Fibroblast of skin of right quadriceps (primary cell): ENCODE data around the gene MYADM.
"Not testable (repeated sequence)": the region's sequence is repeated elsewhere in the genome, so short reads cannot be mapped to it uniquely, and the experiment has no call there.

Experiments used
- DNase-seq: peaks from one replicate; pipeline ENCODE4 v3.0.0-alpha.2; 2013

The MYADM gene

GRCh38 chr19:53867225-53868090, at the start of gene MYADM:
TSS of gene MYADM (plus strand) at chr19:53867883. CDS start at chr19:53873530, 5,647 bp downstream.
- DNase-seq: peak; percentile 99

GRCh38 chr19:53818756-53819155, 48.9 kb upstream of the MYADM start:
- no peak for DNase-seq

GRCh38 chr19:53819861-53820260, 47.8 kb upstream of the MYADM start:
- DNase-seq: no peak

- no peak for DNase-seq
Measured at GRCh38 chr19:53823380-53824120, 44.1 kb upstream of the MYADM start.

- DNase-seq: no peak
Measured at GRCh38 chr19:53824134-53824611, 43.5 kb upstream of the MYADM start, which contains the start of gene NLRP12. TSS of gene NLRP12 (minus strand) at chr19:53824314. CDS start at chr19:53824174, 140 bp downstream.

DNA sequence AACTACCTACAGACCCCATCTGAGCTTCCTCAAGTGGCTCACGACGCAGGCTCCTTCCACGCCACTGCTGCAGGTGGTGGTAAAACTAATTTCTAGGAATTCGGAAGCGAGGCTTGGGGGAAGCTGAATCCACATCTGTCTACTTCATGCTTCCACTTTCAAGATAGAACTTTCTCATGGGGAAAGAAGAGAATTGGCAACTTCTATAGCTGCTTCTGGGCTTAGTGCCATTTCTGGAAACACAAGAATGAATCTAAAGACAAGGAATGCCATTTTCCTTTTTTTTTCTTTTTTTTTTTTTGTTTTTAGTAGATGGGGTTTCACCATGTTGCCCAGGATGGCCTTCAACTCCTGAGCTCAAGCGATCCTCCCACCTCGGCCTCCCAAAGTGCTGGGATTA, 40.8 kb upstream of the MYADM start:
- DNase-seq: no peak

- no peak for DNase-seq
Measured at GRCh38 chr19:53828531-53828930, 39.2 kb upstream of the MYADM start.

DNA sequence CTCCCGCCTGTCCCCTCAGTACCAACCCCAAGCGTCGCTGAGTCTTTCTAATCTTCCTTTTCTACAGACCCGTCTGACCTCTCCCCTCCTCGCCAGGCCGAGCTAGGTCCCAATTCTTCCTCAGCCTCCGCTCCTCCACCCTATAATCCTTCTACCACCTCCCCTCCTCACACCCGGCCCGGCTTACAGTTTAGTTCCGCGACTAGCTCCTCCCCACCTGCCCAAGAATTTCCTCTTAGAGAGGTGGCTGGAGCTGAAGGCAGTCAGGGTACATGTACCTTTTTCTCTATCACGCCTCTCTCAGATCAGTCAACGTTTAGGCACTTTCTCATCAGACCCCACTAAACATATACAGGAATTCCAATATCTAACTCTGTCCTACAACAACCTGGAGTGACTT, 34.8 kb upstream of the MYADM start:
- not testable (repeated sequence) for DNase-seq

- DNase-seq: not testable (repeated sequence)
Measured at GRCh38 chr19:53838446-53838845, 29.2 kb upstream of the MYADM start.

GRCh38 chr19:53840241-53840640, 27.4 kb upstream of the MYADM start:
- DNase-seq: not testable (repeated sequence)

- DNase-seq: peak; percentile 88
Measured at GRCh38 chr19:53840914-53841313, 26.8 kb upstream of the MYADM start.

DNA sequence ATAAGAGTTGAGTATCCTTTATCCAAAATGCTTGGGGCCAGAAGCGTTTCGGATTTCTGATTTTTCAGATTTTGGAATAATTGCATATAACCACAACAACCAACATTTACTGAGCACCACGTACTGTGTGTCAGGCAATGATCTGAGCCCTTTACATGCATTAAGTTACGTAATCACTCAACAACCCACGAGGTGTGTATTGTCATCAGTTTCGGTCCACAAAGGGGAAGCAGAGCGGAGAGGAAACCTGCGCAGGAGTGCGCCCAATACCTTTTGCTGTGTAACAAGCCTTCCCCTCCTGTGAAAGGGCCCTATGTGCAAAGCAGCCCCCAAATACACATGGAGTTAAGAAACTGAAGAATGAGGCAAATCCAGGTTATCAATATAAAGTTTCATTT, 22.8 kb upstream of the MYADM start:
- DNase-seq: no peak

- DNase-seq: peak; percentile 20
Measured at GRCh38 chr19:53847555-53847954, 20.1 kb upstream of the MYADM start.

- peak; percentile 92 for DNase-seq
Measured at GRCh38 chr19:53849237-53849676, 18.4 kb upstream of the MYADM start.

DNA sequence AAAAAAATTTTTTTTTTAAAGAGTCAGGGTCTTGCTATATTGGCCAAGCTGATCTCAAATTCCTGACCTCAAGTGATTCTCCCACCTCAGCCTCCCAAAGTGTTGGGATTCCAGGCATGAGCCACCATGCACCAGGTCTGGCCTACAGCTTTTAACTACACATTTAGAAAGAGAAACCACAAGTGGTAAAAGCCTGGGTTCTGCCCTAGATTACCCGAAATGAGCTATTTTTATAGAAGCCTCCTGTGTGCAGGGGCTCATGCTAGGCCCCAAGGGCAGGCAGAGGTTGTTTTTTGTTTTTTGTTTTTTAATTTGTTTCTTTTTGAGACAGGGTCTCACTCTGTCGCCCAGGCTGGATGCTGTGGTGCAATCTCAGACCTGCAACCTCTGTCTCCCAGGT, 14.0 kb upstream of the MYADM start:
- DNase-seq: no peak

GRCh38 chr19:53864308-53864836, 3.3 kb upstream of the MYADM start:
- DNase-seq: no peak

DNA sequence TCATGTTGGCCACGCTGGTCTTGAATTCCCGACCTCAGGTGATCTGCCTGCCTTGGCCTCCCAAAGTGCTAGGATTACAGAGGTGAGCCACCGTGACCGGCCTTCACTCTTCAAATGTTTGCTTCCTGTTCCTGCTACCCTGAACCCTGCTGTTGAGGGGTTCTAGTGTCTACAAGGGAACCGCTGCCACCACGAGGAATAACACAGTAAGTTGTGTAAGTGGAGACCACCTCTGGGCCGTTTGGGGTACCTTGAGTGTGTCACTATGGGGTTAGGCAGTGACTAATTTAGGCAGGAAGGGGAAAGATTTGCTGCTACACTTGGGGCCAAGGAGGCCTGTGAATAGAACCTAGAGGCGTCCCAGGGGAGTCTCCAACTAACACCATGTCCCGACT, 2.2 kb upstream of the MYADM start:
- DNase-seq: peak; percentile 20

DNA sequence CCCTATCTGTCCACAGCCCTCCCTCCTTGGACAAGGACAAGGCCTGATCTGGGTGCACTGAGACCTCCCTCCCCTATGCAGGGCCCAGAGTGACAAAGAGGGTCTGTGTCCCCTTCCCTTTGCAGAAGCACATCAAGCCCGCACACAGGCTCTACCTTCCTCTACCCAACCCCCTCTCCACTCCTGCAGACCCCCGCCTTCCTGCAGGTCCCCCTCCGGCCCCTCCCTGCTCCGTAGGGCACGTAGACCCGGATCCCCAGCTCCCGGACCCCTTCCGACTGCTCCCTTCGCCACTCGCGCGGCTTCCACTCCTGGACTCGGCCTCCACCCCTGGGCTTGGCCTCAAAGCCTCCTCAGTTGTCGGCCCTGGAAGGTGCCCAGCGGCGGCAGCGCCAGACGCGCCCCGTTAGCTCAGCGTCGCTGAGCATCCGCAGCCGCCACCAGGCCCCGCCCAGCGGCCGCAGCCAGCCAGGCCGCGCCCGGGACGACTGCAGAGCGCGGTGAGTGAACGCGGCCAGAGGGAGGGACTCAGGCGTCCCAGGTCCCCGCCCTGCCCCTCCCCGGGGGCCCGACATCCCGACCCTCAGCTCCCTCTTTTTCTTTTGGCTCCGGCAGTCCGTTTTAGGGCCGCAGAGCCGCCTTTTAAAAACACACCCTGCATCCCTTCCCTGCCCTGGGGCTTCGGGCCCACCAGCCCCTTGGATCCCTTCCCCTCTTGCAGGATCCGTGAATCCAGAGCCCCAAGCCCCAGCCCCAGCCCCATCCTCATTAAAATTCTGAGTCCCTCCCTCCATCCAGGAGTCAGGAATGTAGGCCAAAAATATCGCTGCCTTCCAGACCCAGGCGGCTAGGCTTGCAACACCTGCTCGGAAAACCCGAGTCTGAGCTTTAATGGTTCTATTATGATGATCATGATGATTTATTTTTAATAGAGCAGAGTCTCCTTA, 1.5 kb upstream of the MYADM start:
- DNase-seq: peak; percentile 61

- peak; percentile 33 for DNase-seq
Measured at GRCh38 chr19:53866865-53867224, 838 bp upstream of the MYADM start.

- DNase-seq: peak; percentile 68
Measured at GRCh38 chr19:53868091-53868891, 608 bp downstream of the MYADM start.
